HG02970 (cell line): ENCODE results near the gene TMEM208.

ENCODE experiments used
- ATAC-seq: cut with Tn5 transposase; IDR thresholded peaks from one replicate; pipeline ENCODE4 v1.9.1; 2021; ENCODE audit warnings: mild to moderate bottlenecking, moderate library complexity, moderate number of reproducible peaks; ENCODE audit not compliant: unreplicated experiment, low FRiP score

The TMEM208 gene

GRCh38 chr16:67191411-67191994, 35.4 kb upstream of the TMEM208 start:
- ATAC-seq: no peak

- peak; percentile 79 for ATAC-seq
Observed at GRCh38 chr16:67191995-67192681, 34.8 kb upstream of the TMEM208 start, which contains the start of gene E2F4. E2F4 (plus strand) TSS chr16:67192155; CDS start chr16:67192228, 73 bp downstream.

DNA sequence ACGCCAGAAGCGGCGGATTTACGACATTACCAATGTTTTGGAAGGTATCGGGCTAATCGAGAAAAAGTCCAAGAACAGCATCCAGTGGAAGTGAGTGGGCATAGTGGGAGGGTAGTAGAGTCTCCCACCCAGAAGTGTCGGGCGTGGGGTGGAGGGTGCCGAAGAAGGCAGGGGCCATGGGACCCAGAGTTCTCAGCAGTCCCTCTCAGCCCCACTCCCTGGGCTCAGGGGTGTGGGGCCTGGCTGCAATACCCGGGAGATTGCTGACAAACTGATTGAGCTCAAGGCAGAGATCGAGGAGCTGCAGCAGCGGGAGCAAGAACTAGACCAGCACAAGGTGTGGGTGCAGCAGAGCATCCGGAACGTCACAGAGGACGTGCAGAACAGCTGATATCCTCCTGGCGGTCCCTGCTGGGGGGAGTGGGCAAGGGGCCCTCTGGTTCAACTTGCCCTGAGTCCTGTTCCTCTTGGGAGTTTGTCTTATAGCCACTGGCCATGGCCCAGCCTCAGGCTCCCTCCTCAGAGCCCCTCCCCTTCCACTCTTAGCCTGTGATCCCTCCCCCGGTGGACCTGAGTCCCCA, 34.1 kb upstream of the TMEM208 start:
- ATAC-seq: no peak

DNA sequence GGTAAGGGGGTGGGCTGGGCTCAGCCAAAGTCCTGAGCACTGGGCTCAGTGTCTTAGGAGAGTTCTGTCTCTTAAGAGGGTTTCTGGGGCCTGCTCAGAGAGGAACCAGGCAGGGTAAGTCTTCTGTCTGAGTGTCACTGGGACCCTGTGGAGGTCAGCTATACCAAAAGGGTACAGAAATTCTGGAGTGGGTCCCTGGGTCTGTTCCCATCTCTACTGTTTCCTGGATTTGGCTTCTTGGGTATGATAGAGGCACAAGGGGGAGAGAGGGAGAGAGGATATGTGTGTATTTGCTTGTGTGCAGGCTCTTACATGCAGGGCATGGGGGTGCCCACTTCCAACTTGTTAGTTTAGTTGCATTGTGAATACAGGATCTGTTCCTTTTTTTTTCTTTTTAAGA, 33.4 kb upstream of the TMEM208 start:
- no peak for ATAC-seq

GRCh38 chr16:67194260-67194659, 32.7 kb upstream of the TMEM208 start:
- ATAC-seq: no peak

DNA sequence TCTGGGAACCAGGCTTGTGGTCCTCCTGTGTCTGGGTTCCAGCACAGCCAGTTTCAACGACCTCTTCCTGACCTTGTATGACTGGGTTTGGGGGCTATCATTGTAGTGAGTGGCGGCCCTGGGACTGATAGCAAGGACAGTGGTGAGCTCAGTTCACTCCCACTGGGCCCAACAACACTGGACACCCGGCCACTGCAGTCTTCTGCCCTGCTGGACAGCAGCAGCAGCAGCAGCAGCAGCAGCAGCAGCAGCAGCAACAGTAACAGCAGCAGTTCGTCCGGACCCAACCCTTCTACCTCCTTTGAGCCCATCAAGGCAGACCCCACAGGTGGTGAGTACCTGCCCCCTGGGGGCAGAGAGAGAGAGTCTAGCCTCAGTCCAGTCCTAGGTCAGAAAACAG, 31.3 kb upstream of the TMEM208 start:
- no peak for ATAC-seq

GRCh38 chr16:67196881-67197280, 30.0 kb upstream of the TMEM208 start:
- no peak for ATAC-seq

DNA sequence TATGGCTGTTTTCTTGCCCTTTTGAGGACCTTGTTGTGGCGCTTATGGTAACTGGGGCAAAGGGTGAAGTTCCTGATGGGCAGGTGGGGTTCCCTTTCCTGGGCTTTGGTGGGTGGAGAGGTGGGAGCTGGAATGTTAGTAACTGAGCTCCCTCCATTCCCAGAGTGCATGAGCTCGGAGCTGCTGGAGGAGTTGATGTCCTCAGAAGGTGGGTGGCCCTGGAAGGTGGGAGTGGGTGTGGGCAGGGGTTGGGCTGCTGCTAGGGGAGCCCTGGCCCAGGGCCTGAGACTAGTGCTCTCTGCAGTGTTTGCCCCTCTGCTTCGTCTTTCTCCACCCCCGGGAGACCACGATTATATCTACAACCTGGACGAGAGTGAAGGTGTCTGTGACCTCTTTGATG, 29.2 kb upstream of the TMEM208 start:
- ATAC-seq: no peak

- no peak for ATAC-seq
Observed at GRCh38 chr16:67198238-67198734, 28.6 kb upstream of the TMEM208 start.

- ATAC-seq: no peak
Observed at GRCh38 chr16:67199011-67199807, 27.7 kb upstream of the TMEM208 start, which contains the start of gene ELMO3. ELMO3 (plus strand) TSS chr16:67199131; CDS start chr16:67199327, 196 bp downstream.

DNA sequence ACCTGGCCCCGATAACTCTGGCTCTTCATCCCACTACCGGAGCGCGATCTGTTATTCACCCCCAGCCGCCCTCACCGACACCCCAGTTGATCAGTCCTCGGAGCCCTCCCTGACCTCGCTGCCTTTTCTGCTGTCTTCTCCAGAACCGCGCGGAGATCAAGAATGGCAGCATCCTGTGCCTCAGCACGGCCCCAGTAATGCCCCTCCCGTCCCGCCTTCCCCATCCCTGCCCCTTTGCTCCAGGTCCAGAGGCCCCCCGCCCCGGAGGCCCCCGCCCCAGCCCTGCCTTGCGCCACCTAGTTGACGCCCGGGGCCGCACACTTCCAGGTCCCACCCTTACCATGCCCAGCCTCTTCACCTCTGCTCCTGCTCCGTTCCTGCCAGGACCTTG, 27.1 kb upstream of the TMEM208 start:
- no peak for ATAC-seq

DNA sequence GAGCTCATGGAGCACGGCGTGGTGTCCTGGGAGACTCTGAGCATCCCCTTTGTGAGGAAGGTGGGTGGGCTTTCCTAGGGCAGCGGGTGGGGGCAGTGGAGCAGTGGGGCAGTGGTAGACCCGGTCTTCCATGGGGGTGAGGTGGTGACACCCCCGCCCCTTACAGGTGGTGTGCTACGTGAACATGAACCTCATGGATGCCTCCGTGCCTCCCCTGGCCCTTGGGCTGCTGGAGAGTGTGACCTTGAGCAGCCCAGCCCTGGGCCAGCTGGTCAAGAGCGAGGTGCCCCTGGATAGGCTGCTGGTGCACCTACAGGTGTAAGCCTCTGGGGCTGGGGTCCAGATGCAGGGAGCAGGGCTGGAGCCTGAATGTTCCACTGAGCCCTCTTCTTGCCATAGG, 26.4 kb upstream of the TMEM208 start:
- no peak for ATAC-seq

DNA sequence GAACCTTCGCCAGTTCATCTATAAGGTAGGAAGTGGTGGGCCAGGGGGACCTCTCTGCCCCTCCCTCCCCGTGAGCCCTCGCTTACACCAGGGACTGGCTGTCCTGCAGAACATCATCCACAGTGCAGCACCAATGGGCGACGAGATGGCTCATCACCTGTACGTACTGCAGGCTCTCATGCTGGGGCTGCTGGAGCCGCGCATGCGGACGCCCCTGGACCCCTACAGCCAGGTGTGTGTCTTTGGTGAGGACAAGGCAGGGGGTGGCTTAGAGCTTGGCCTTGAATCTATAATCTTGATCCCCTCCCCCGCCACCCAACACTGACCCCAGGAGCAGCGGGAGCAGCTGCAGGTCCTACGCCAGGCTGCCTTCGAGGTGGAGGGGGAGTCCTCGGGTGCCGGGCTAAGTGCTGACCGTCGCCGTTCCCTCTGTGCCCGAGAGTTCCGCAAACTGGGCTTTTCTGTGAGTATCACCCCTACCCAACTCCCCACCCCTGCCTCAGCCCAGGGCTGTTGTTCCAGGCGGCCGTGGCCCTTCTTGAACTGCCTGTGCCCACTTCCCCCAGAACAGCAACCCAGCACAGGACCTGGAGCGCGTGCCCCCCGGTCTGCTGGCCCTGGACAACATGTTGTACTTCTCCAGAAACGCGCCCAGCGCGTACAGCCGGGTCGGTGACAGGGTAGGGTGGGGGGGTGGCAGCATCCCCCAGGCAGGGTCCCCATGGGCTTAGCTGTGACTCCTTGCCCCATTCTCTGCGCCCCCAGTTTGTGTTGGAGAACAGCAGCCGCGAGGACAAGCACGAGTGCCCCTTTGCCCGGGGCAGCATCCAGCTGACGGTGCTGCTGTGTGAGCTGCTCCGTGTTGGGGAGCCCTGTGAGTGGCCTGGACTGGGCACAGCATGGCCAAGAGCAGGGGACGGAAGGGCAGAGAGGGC, 25.3 kb upstream of the TMEM208 start:
- ATAC-seq: no peak

DNA sequence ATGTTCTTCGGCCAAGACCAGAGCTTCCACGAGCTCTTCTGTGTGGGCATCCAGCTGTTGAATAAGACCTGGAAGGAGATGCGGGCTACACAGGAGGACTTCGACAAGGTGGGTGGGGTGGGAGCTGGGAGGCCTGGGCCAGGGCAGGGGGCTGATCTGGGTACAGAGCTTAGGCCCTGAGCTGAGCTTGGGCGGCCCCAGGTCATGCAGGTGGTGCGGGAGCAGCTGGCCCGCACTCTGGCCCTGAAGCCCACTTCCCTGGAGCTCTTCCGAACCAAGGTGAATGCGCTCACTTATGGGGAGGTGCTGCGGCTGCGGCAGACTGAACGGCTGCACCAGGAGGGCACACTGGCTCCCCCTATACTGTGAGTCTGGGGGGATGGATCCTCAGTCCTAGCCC, 24.5 kb upstream of the TMEM208 start:
- no peak for ATAC-seq

DNA sequence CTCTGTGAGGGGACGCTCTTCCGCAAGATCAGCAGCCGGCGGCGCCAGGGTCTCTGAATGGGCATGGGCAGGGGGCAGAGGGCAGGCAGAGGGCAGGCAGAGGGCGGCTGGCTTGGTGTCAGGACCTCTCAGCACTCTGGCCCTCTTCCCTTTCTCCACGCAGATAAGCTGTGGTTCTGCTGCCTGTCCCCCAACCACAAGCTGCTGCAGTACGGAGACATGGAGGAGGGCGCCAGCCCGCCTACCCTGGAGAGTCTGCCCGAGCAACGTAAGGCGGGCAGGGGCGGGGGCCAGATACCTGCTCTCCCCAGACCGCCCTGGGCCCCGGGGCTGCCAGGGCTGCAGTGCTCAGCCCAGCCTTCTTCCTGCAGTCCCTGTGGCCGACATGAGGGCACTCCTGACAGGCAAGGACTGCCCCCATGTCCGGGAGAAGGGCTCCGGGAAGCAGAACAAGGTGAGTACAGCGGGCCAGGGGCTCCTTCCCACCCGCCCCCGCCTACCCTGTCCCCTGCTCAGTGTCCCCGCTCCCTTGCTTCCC, 23.9 kb upstream of the TMEM208 start:
- ATAC-seq: no peak

GRCh38 chr16:67204076-67204475, 22.9 kb upstream of the TMEM208 start:
- ATAC-seq: no peak

DNA sequence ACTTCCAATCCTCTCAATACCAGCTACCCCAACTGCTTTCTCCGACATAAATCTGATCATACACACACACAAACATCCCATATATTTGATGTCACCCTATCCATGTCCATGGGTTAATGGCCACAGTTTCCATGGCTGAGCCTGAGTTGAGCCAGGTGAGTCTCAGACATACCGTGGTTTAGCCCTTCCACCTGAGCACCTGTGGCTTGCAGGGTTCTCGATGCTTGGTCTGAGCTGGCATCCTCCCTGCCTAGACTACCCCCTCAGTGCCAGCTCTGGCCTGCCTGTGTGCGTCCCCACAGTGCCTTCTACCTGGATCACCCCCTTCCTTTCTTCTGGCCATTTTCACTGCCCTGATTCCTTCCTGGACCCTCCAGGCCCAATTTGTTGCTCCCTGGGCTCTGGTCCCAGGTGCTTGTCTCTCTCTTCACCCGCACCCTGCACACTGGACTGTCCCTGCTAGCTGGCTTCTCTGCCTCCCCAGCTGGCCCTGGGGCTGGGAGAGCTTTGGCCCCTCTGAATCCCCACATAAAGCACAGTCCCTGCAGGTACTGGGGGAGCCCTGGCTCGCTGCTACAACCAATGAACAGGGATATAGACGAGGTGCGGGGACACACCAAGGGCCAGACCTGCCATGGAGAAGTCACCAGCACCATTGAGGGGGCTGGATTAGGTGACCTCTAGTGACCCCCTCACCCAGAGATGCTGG, 20.6 kb upstream of the TMEM208 start:
- no peak for ATAC-seq

DNA sequence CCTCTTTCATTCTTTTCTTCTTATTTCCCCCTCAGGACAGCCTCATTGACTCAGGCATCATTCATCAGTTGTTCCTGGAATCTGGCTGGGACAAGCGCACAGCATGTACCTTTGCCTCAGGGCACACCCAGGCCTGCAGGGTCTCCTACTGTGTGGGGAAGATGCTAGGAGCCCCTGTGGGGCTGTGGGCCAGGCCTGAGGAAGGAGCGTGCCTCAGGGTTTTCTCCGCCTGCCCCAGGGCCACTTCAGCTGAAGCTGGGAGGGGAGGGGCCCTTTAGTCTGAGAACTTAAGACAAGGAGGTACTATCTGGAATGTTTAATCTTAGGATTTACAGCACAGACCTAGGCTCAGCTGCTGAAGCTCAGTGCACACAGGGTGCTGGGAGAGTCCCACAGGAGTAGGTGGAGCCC, 20.1 kb upstream of the TMEM208 start:
- ATAC-seq: no peak
